GM12874 (cell line): ENCODE results near the gene CPAMD8.

Experiments
- TF ChIP-seq, protein P1 (sequence below): IDR thresholded peaks from 2 replicates; pipeline ENCODE4 v1.5.1; 2011; ENCODE audit warnings: low read depth, mild to moderate bottlenecking, control low read depth, low read length, moderate library complexity; ENCODE audit not compliant: insufficient read depth

CPAMD8 gene

DNA sequence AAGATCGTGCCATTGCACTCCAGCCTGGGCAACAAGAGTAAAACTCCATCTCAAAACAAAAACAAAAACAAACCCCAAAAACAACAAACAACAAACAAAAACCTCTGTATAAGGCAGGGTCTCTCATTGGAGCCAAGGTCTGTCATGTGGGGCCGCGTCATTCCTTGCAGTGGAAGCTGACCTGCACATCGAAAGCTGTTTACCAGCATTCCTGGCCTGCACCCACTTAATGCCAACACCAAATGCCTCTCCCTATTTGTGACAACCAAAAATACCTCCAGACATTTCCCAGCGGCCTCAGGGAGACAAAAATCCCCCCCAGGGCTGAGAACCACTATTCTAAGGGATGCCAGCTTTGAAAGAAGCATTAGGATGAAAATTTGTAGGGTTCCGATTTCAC, 1.2 kb downstream of the CPAMD8 start:
- TF ChIP-seq, protein P1, sequence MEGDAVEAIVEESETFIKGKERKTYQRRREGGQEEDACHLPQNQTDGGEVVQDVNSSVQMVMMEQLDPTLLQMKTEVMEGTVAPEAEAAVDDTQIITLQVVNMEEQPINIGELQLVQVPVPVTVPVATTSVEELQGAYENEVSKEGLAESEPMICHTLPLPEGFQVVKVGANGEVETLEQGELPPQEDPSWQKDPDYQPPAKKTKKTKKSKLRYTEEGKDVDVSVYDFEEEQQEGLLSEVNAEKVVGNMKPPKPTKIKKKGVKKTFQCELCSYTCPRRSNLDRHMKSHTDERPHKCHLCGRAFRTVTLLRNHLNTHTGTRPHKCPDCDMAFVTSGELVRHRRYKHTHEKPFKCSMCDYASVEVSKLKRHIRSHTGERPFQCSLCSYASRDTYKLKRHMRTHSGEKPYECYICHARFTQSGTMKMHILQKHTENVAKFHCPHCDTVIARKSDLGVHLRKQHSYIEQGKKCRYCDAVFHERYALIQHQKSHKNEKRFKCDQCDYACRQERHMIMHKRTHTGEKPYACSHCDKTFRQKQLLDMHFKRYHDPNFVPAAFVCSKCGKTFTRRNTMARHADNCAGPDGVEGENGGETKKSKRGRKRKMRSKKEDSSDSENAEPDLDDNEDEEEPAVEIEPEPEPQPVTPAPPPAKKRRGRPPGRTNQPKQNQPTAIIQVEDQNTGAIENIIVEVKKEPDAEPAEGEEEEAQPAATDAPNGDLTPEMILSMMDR = no peak

- TF ChIP-seq, protein P1 = no peak
Measured at GRCh38 chr19:17023805-17024204, 2.8 kb downstream of the CPAMD8 start.

DNA sequence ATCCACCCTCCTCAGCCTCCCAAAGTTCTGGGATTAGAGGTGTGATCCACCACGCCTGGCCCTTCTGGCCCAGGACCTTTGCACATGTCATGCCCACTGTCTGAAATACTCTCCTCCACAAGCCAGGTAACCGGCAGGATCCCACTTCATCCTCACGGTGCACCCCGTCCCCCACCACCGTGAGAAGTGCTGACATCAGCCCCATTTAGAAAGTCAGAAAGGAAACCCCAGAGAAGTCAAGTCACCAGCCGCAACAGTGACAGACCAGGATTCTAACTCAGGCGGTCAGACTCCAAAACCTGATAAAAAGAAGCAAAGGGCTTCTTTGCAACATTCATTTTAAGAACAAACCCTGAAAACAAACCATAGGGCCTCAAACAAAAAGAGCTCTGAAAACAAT, 3.9 kb downstream of the CPAMD8 start:
- TF ChIP-seq, protein P1 = no peak

- TF ChIP-seq, protein P1 = no peak
Measured at GRCh38 chr19:17021793-17022590, 4.6 kb downstream of the CPAMD8 start.

DNA sequence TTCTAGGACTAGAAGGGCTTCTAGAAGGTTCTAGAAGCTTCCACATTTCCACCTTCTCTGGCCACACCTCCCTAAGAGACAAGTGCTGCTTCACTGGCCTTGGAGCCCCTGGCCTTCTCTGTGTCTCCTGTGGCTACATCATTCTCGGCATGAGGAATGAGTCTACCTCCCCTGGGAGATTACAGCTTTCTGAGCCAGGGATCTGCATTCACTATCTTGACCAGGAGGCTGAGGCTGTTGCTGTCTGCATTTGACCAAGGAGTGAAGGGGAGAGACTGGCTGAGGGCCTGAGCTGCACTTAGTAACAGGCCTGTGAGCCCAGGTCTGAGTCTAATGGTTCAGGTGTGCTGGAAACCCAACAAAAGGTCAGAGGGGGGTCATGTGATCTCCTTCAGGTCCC, 5.3 kb downstream of the CPAMD8 start:
- TF ChIP-seq, protein P1 = no peak

GRCh38 chr19:17020823-17021222, 5.8 kb downstream of the CPAMD8 start:
- TF ChIP-seq, protein P1 = no peak

DNA sequence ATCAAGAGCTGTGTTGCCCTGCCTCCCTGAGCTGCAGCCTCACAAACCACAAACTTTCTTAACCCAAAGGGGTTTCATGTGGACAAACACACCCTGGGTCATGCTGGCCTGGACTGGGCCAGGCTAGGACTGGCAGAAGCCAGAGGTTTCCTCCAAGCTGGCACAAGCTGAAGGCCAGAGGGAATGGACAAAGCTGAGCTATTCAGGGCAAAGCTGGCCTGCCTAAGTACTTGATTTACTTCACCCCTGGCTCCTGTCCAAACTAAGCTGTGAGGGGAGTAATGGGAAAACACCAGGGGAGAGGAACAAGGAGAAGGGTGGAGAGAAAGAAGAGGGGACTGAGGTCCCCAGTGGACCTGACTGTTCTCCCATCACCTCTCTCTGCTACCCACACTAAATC, 6.2 kb downstream of the CPAMD8 start:
- TF ChIP-seq, protein P1 = no peak
